Left lung (tissue), 10 donors: ENCODE measurements around the gene PRODH2. TPM values are rescaled to one million over a fixed set of nuclear protein-coding genes. Genes with fewer than 3 reads are reported as not detected.
A peak's percentile ranks its signal among the peaks of the same experiment; 100 is the strongest.

Experiments
- ATAC-seq: fragments of 200-7000 bp; cut with Tn5 transposase; one replicate; pipeline ENCODE4 v1.9.1; 2020; ENCODE audit warnings: moderate library complexity
- DNase-seq, 4 donors: peaks; one replicate each; pipeline ENCODE4 v3.0.0-alpha.2; 2013 to 2020
- H3K27ac ChIP-seq, 2 donors: fragments of 200-600 bp; sonication (generic) in 1 of 2; one replicate each; pipeline versions ENCODE4 v1.5.0 to v1.8.0; 2020 to 2021
- H3K27me3 ChIP-seq, 2 donors: fragments of 200-600 bp; sonication (generic) in 1 of 2; one replicate each; pipeline versions ENCODE4 v1.5.0 to v1.8.0; 2020 to 2021
- H3K36me3 ChIP-seq, 2 donors: fragments of 200-600 bp; sonication (generic) in 1 of 2; one replicate each; pipeline versions ENCODE4 v1.5.0 to v1.8.0; 2020 to 2021
- H3K4me1 ChIP-seq, 2 donors: fragments of 200-600 bp; one replicate each; pipeline ENCODE4 v1.8.0; 2021
- H3K4me3 ChIP-seq, 2 donors: fragments of 200-600 bp; sonication (generic) in 1 of 2; one replicate each; pipeline versions ENCODE4 v1.5.0 to v1.8.0; 2020 to 2021; ENCODE audit warnings: mild to moderate bottlenecking in 1 of 2
- H3K9me3 ChIP-seq, 2 donors: fragments of 200-600 bp; sonication (generic) in 1 of 2; one replicate each; pipeline versions ENCODE4 v1.5.0 to v1.8.0; 2020 to 2021
- intact Hi-C, 2 donors: fragments of 100-400 bp; cut with DNase I; formaldehyde crosslinking; loops; one replicate each; pipeline versions ENCODE4 v1.11.2 to v1.14.2; 2022
- polyA plus RNA-seq, 6 donors: library from polyadenylated mRNA; unstranded; fragments of 120-200 nt; gene quantifications; one replicate each; pipeline ENCODE4 v1.2.1, GENCODE V29; 2013; ENCODE audit not compliant: insufficient read length in 6 of 6
- total RNA-seq, 2 donors: library from RNA; stranded (reverse); fragmentation: NEBNext Ultra II Directional; extraction: Animal tissue kit (Norgen Biotek cat#: 25700); gene quantifications; one replicate each; pipeline ENCODE4 v1.2.1, GENCODE V29; 2021
- TF ChIP-seq, protein P1 (sequence below), 2 donors: fragments of 200-600 bp; sonication (generic) in 1 of 2; IDR thresholded peaks; one replicate each; pipeline versions ENCODE4 v1.5.0 to v1.8.0; 2021; ENCODE audit warnings: antibody characterized with exemption in 2 of 2
- donor health status: DM: no; HTN: yes; CAD: no.
- donor health status: DM: no; HTN: no; CAD: no.

The PRODH2 gene
- total and polyA plus RNA-seq, 8 donors, result 0.15 to 0.31 (median 0.16) TPM; not detected in 5

- peaks cover 0 to 59% of the 10 kb centered on the region in 2 donors for H3K36me3 ChIP-seq
- no peak for DNase-seq
- ATAC-seq, result no peak
- no peak overlapping the region for H3K27ac ChIP-seq
- intact Hi-C loops, result no loop called here
- H3K4me1 ChIP-seq, result peaks cover 0 to 3% of the 10 kb centered on the region in 2 donors
- H3K27me3 ChIP-seq, result no peaks in the 10 kb centered on the region
- no peak overlapping the region for H3K4me3 ChIP-seq
- TF ChIP-seq, protein P1, sequence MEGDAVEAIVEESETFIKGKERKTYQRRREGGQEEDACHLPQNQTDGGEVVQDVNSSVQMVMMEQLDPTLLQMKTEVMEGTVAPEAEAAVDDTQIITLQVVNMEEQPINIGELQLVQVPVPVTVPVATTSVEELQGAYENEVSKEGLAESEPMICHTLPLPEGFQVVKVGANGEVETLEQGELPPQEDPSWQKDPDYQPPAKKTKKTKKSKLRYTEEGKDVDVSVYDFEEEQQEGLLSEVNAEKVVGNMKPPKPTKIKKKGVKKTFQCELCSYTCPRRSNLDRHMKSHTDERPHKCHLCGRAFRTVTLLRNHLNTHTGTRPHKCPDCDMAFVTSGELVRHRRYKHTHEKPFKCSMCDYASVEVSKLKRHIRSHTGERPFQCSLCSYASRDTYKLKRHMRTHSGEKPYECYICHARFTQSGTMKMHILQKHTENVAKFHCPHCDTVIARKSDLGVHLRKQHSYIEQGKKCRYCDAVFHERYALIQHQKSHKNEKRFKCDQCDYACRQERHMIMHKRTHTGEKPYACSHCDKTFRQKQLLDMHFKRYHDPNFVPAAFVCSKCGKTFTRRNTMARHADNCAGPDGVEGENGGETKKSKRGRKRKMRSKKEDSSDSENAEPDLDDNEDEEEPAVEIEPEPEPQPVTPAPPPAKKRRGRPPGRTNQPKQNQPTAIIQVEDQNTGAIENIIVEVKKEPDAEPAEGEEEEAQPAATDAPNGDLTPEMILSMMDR (IDR thresholded peaks at IDR 0.05), result no peak
- H3K9me3 ChIP-seq, result no peaks in the 10 kb centered on the region
Observed at GRCh38 chr19:35764432-35765315, 48.0 kb downstream of the PRODH2 start.

- H3K4me1 ChIP-seq, result peaks cover 13 to 33% of the 10 kb centered on the region in 2 donors
- peaks cover 0 to 39% of the 10 kb centered on the region in 2 donors for H3K36me3 ChIP-seq
- DNase-seq, result no peak
- H3K9me3 ChIP-seq, result no peaks in the 10 kb centered on the region
- H3K4me3 ChIP-seq, result no peak overlapping the region
- TF ChIP-seq, protein P1 (IDR thresholded peaks at IDR 0.05), result no peak
- H3K27ac ChIP-seq, result no peak overlapping the region
- intact Hi-C loops, result no loop called here
- peaks cover 0 to 12% of the 10 kb centered on the region in 2 donors for H3K27me3 ChIP-seq
- no peak for ATAC-seq
Observed at GRCh38 chr19:35760711-35761349, 51.8 kb downstream of the PRODH2 start.

GRCh38 chr19:35759697-35760096 is 52.9 kb downstream of the PRODH2 start:
- no peak for DNase-seq
- H3K36me3 ChIP-seq, result peaks cover 0 to 35% of the 10 kb centered on the region in 2 donors
- peaks cover 0 to 21% of the 10 kb centered on the region in 2 donors for H3K27me3 ChIP-seq
- intact Hi-C loops, result no loop called here
- H3K9me3 ChIP-seq, result no peaks in the 10 kb centered on the region
- TF ChIP-seq, protein P1 (IDR thresholded peaks at IDR 0.05), result no peak
- peaks cover 13 to 41% of the 10 kb centered on the region in 2 donors for H3K4me1 ChIP-seq
- H3K27ac ChIP-seq, result no peak overlapping the region
- no peak for ATAC-seq
- no peak overlapping the region for H3K4me3 ChIP-seq

DNA sequence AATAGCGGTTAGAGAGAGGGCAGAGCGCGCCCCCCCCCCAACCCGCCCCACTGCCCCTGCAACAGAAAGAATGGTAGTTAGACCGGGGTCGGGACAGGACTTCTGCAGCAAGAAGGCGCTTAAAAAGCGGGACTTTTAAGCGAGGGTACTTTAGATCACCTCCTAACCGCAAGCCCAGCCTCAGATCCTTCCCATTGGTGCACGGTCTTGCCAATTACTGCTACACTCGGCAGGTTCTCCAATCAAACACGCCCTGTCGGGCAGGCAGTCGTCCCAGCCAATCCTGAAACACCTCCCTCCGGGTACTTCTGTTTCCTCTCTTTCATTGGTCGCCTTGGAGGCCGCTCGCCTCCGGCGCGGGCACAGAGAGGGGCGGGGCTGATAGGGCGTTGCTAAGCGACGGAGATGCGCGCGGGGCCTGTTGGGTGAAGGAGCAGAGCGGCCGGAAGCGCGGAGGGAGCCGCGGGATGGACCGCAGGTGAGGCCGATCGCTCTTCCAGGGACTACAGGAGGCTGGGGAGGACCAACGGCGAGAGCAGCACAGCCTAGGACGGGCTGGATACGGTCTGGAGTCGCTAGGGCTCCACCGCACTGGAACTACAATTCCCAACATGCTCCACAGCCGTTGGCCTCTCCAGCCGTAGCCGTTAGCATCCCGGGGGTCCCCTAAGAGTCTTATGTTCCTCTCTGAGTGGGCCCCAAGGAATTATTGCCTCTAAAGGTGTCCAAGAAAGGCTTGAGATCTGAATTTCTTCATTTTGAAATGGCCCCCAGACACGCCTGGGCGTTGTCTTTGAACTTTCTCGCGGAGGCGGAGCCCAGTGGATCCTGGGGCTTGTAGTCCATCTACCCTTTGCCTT is 54.7 kb downstream of the PRODH2 start, which contains the start of gene PROSER3:
Gene PROSER3, plus strand, starts transcription at position 428 of the 860 bp plus-strand sequence. Its CDS starts 40 bp downstream, at position 468.
- no peaks in the 10 kb centered on the region for H3K9me3 ChIP-seq
- peaks cover 0 to 21% of the 10 kb centered on the region in 2 donors for H3K27me3 ChIP-seq
- peak; percentile 96 to 99 (median 99) for DNase-seq
- intact Hi-C loops, result no loop called here
- peaks cover 0 to 38% of the 10 kb centered on the region in 2 donors for H3K36me3 ChIP-seq
- peak within 1 kb of the TSS; percentile 92 to 96 for H3K4me3 ChIP-seq
- H3K4me1 ChIP-seq, result peaks cover 13 to 41% of the 10 kb centered on the region in 2 donors
- ATAC-seq, result peak; percentile 94
- H3K27ac ChIP-seq, result peak within 1 kb of the TSS; percentile 94 to 95
- TF ChIP-seq, protein P1 (IDR thresholded peaks at IDR 0.05), result no peak
